Measurements from ENCODE around the gene ZNF714.
A peak's percentile ranks its signal among the peaks of the same experiment; 100 is the strongest.
"Not testable (repeated sequence)": the region's sequence is repeated elsewhere in the genome, so short reads cannot be mapped to it uniquely, and the experiment has no call there.

The ZNF714 gene

DNA sequence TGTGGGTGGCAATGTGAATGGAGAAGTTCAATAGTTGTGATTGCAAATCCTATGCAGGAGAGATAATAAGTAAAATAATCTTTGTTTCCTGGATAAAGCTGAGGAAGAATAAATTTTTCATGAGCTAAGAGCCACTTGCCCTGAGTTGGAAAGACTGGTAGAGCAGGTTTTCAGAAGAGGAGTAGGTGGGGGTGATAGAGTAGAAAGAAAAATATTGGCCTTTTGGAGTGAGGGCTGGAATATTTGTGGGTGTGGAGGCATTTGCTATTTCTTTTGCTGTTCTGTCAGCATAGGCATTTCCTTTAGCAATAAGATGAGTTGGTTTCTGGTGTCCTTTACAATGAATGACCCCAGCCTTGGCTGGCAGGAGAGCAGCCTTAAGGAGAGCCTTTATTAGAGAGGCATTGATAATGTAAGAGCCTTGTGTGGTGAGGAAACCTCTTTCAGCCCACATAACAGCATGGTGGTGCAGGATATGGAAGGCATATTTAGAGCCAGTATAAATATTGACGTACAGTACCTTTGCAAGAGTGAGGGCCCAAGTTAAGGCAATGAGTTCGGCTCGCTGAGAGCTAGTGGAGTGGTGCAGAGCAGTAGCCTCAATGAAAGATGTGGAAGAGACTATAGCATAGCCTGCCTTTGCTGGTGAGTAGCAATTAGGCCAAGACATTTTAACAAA, 48.2 kb downstream of the ZNF714 start:
- no peak for DNase-seq (ENCODE audit: low read depth)

DNA sequence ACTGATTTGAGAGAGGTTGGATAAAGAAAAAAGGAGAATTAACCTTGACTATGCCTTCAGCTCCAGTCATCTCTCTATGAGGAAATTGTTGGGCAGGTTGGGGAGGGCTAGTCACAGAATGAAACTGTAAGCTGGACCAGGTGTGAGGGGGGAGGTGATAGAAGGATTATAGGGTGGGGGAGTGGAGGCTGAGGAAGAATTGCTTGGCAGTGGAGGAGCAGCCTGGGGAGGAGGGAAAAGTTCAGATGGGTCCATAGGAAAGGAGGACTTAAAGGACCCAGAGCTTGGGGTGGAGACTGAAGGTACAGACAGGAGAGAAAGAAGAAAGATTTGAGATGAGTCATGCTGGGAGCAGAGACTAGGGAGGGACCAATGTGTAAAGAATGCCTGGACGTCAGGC, 51.6 kb downstream of the ZNF714 start:
- DNase-seq (ENCODE audit: low read depth), result no peak

DNA sequence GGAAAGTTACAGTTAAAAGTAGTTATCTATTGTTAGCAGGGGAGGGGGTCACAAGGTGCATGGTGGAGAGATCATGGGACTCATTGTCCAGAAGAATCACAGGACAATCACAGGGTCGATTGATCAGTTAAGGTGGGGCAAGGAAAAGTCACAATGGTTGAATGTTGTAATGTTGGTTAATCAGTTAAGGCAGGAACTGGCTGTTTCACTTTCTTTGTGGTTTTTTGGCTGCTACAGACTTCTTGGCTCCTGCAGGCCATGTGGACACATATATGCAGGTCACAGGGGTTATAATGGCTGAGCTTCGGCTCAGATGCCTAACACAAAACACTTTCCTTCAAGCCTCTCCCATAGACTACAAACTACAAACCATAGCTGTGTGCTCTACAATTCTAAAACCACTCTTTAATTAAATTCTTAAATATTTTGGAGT, 52.9 kb downstream of the ZNF714 start:
- no peak for DNase-seq (ENCODE audit: low read depth)

DNA sequence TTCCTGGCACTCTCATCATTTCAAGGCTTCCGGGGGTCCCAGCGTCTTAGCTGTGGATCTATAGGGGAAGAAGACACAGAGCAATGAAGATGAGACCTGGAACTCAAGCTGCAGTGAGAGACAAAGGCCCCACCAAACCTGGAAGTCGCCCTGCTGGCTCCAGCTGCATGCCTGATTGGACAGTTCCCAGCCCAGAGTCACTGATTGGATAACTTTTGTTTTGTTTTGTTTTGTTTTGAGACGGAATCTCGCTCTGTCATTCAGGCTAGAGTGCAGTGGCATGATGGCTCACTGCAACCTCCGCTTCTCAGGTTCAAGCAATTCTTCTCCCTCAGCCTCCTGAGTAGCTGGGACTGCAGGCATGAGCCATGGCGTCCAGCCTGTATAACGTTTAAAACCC, 53.4 kb downstream of the ZNF714 start:
- DNase-seq (ENCODE audit: low read depth), result no peak

DNA sequence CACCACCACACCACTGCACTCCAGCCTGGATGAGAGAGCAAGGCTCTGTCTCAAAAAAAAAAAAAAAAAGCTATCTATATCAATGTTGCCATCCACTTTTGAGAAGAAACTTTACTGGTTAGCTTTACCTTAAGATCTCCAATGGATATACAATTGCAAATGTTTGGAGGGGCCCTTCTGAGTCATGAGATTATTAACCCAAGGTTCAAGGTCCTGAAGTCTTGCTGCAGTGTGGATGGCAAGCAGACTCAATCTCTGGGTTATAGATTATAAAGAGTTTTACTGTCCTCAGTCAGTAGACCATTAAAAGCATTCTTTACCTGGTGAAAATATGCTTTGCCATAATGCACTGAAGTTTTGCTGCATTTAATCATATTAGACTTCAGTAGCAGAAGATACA, 56.1 kb downstream of the ZNF714 start:
- DNase-seq (ENCODE audit: low read depth), result no peak

DNA sequence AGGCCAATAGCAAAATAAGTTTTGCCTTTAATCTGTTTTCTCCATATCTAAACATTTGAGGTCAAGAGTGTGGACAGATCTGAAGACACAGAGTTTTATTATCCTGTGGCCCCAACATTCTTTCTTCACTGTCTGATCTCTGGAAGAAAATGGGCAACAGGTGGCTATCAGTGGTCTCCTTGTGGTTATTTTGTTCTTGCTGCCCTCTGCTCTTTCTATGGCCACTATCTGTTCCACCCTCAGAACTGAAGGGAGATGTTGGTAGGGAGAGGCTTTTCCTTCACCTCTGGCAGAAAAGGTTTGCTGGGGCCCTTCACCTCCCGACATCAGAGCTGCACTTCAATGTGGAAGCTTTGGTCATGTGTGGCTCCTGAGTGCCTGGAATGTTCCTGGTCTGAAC, 59.0 kb downstream of the ZNF714 start:
- DNase-seq (ENCODE audit: low read depth), result not testable (repeated sequence)

DNA sequence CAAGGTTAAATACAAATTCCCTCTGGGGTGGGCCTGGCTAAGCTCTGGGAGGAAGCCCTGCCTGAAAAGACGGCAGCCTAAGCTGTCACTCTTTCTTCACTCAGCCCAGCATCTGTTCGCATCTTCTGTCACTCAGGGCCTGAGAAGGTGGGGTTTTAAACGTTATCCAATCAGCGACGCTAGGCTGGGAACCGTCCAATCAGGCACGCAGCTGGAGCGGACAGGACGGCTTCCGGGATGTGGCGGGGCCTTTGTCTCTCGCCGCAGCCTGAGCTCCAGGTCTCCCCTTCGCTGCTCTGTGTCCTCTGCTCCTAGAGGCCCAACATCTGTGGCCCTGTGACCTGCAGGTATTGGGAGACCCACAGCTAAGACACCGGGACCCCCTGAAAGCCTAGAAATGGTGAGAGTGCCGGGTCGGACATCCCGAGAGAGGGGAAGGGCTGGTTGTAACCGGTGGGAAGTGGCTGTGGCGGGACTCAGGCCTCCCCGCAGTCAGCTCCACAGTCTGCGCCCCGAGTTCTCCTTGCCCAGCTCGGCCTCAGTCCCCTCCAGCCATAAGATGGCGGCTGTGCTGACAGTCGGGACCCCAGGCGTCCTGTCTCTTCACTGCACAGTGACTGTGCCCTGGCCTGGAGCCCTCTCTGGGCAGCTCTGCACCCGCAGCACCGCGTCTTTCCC, 59.9 kb downstream of the ZNF714 start, which contains the start of gene ZNF431:
ZNF431 (plus strand) TSS at position 254 of the 678 bp plus-strand sequence; CDS start at position 398, 144 bp downstream.
- DNase-seq (ENCODE audit: low read depth), result peak; percentile 93

DNA sequence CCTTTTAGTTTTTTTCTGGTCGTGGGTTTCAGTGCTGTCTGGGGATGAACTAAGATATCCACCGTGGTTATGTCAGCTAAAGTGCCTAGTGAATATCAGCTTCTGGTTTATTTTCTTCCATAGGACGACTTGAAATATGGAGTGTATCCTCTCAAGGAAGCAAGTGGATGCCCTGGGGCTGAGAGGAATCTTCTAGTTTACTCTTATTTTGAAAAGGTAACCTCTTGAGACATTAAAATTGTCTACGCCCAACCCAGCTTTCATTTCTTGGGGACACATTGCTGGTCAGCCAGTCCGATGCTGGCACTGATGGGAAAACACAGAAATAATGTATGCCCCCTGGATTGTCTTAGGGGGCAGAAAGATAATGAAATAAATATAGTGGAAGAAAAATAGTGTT, 61.4 kb downstream of the ZNF714 start:
- DNase-seq (ENCODE audit: low read depth), result no peak

DNA sequence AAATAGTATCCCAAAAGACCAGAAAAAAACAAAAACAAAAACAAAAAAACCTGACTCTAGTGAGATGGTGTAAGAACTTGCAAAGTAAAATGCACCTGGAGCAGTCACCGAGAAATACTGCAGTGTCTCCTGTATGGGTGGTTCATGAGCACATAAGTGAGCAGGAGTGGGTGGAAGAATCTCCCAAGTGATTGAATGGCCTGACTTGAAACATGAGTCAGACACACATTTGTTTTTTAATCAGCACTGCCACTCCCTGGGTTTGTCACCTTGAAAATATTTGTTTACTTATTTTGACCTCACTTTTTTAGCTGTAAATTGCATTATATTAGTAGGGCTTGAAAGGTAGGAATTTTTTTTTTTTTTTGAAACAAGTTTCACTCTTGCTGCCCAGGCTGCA, 61.9 kb downstream of the ZNF714 start:
- DNase-seq (ENCODE audit: low read depth), result no peak

DNA sequence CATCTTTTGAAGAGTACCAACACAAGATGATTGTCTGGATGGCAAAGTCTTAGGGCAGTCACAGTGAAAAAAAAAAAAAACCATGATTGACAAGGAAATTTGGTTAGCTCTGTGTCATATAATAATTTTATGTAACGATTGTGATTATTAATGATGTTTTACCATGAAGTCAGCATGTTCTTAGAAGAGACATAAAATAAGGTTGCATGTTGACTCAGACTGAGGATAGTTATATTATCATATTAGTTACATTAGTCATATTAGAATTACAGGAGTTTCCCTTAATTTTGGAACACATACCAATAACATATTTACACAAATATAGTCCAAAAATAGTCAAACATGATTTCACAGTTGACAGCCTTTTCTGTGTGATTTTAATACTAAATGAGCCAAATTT, 65.5 kb downstream of the ZNF714 start:
- no peak for DNase-seq (ENCODE audit: low read depth)

DNA sequence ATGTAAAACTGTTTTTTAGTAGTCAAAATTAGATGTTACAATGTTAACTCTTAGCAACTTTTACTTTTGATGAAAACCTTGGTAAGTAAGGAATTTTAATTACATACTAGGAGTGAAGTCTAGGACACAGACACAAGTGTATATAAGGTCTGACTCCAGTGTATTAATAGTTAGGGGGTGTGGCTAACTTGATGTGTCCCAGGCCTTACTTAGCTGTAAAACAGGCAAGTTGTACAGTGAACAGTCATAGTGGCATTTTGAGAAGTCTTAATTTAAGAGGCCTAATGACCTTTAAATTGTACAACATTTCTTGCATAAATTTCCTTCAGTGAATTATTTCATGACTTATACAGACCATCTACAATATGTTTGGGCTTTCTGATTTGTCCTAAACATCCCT, 66.7 kb downstream of the ZNF714 start:
- DNase-seq (ENCODE audit: low read depth), result no peak

DNA sequence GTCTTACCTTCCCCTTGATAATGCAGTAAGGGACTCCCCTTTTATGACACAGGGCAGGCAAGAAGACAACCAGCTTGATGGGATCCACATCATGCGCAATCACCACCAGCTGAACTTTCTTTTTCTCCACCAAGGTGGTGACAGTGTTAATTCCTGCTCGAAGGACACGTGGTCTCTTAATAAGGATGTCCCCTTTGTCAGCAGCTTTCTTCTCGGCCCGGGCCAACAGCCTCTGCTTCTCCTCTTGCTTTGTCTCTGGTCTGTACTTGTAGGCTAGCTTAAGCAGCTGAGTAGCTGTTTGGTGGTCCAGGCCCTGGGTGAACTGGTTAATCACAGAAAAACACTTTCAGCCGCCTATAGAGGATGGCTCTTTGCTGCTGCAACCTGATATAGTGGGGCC, 67.9 kb downstream of the ZNF714 start:
- DNase-seq (ENCODE audit: low read depth), result no peak

DNA sequence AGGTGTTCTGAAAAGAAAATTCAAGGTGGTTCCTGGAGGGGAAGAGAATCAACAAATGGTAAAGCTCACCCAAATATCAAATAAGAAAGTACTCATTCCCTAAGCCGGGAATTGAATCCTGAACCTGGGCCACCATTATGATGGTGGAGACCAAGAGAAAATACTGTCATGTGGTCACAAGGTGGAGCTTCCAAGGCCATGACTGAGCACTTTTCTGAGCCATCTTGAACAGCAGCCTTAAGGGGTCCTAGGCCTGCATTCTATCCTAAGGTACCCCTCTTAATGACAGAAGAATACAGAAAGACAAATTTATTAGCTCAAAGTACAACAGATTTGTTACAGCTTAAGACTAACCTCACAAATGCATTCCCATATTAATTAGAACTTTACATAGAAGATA, 69.5 kb downstream of the ZNF714 start:
- DNase-seq (ENCODE audit: low read depth), result no peak

DNA sequence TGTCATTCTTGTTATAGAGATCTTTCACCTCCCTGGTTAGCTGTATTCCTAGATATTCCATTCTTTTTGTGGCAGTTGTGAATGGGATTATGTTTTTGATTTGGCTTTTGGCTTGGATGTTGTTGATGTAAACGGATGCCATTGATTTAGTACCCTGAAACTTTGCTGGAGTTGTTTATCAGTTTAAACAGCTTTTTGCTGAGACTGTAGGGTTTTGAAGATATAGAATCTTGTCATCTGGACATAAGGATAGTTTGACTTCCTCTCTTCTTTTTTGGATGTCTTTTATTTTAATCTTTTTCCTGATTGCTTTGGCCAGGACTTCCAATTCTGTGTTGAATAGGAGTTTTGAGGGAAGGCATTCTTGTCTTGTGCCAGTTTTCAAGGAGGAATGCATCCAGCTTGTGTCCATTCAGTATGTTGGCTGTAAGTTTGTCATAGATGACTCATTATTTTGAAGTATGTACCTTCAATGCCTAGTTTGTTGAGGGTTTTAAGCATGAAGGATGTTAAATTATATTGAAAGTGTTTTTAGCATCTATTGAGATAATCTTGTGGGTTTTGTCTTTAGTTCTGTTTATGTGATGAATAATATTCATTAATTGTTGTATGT, 76.6 kb downstream of the ZNF714 start:
- DNase-seq (ENCODE audit: low read depth), result no peak

DNA sequence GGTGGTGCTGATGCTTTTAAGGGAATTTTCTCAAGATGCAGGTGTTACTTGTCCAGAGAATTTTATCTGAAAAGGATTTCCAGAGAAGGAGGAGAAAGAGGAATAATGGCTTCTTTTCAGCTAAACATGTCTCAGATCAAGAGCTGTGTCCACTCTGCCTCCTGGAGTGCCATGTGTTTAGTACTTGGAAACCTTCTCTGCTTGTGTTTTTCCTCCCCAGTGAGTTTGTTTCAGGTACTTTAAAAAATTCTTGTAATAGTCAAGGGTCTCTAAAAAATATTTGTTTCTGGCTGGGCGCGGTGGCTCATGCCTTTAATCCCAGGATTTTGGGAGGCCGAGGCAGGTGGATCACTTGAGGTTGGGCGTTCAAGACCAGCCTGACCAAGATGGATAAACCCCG, 82.5 kb downstream of the ZNF714 start:
- DNase-seq (ENCODE audit: low read depth), result no peak

DNA sequence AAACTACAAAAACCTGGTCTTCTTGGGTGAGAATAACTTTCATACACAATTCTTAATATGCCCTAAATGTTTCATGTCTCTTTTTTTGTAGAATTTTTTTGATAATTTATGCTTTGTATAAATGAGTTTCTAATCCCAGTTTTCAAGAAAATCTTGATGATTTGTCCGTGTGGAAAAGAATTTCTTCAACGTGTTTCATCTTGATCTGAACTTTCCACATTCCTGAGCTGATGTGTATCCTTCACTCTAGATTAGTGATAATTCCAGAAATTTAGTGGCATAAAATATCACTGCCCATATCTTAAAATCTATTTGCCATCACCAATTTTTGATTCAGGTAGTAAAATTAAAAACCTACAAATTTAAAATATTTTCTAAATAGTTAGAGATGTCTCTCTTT, 84.4 kb downstream of the ZNF714 start:
- DNase-seq (ENCODE audit: low read depth), result no peak
